Amygdala (tissue), 56 donors: ENCODE measurements around the gene MAN2A1.

ENCODE experiments used
- DNase-seq, 56 donors: peaks; one replicate each; lab custom pipeline; 2025; lab: John Stamatoyannopoulos, UW

MAN2A1 gene

DNA sequence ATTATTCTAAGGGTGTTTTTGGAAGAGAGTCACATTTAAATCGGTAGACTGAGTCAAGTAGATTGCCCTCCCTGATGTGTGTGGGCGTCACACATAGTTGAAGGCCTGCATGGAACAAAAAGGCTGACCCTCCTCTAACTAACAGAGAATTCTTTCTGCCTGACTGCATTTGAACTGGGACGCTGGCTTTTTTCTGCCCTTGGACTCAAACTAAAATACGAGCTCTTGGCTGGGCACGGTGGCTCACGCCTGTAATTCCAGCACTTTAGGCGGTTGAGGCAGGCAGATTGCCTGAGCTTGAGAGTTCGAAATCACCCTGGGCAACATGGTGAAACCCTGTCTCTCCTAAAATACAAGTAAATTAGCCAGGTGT lies 209.4 kb downstream of the MAN2A1 start:
- peak in 1 of 56 donors; percentile 9 for DNase-seq

DNA sequence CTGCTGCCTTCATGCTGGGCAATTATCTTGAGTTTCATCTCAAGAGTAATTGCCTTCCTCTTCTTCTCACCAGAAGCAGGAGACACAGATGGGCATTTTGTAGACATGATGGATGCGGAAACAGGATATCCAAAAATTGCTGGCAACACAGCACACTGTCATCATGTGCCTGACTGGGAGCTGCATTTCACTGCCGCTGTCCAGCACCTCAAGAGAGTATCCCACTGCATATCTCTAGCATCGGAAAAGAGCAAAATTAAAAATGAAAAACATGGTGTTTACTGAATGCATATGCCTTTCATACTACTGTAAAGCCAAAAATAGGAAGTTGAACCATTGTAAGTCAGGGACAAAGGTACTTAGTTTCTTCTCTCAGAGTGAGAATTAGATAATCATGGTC lies 210.7 kb downstream of the MAN2A1 start:
- no peak for DNase-seq

GRCh38 chr5:109900911-109901627 lies 211.3 kb downstream of the MAN2A1 start:
- no peak for DNase-seq

DNA sequence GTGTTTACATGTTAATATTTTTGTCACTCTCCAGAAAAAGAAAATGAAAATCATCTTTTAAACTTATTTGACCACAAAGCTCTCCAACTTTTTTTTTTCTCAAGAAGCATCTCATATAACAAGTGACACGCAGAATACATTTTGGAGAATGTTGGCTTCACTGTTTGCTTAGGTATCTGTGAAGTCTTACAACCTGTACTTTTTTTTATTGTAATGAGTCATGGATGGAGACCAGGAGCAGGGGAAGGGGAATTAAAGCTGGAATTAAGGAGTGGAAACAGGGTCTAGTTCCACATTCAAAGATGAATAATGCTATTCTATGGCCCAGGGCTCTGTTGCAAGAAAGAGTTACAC lies 211.9 kb downstream of the MAN2A1 start:
- no peak for DNase-seq

- no peak for DNase-seq
These were observed 213.3 kb downstream of the MAN2A1 start for GRCh38 chr5:109903061-109903460.

DNA sequence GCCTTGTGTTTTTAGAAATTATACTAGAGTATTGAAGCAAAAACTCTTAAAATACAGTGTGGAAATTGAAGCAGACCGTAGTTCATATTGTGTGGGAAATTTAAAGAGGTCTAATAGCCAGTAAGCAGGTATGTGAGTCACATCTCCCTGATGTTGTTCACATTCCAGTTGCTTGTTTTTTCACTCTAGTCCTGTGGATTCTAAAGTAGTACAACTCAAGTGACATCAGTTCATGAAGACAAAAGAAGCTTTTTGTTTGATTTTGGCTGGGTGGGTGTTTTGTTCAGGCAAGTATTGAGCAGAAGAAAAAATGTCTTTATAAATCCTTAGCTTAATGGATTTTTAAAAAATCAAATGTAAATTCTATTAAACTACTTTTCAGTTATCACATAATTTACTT lies 216.2 kb downstream of the MAN2A1 start:
- DNase-seq, result no peak

DNA sequence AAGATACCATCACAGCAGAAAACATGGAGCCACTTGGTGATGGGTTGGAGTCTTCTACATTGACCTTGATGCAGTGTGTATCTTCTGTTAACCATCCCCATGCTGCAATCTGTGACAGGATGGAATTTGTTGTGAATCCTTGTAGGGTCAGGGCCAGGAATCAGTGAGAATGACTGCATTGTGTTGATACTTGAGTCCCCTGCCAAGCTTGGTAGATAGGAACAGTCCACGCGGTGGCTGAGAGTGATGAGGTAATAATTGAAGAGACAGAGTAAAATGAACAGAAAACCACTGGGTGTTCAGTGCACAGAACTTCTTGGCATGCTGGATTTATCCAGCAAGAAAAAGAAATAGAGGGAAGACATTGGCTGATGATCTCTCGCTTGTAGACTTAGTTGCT lies 217.5 kb downstream of the MAN2A1 start:
- DNase-seq, result no peak

- DNase-seq, result no peak
These were observed 218.0 kb downstream of the MAN2A1 start for GRCh38 chr5:109907731-109908130.

GRCh38 chr5:109908366-109908765 lies 218.6 kb downstream of the MAN2A1 start:
- no peak for DNase-seq

- DNase-seq, result no peak
These were observed 221.1 kb downstream of the MAN2A1 start for GRCh38 chr5:109910874-109911273.

- no peak for DNase-seq
These were observed 222.0 kb downstream of the MAN2A1 start for GRCh38 chr5:109911731-109912130.

DNA sequence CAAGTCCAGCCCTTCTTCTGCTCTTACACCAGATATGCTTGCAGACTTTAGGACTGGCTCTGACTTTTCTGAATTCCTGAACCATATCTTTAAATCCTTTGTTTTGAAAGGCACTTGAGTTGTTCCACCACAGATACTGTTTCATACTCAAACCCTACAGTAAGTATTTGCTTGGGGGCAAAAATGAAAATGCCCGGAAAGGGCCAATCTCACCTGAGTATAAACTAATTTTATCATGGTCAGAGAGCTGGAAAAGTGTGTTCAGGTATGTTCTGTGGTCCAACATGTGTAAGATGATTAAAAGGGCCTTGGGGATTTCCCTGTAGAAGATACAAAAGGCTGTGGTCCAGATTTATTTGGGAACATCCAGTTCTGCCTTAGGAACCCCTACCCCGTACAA lies 225.2 kb downstream of the MAN2A1 start:
- no peak for DNase-seq

DNA sequence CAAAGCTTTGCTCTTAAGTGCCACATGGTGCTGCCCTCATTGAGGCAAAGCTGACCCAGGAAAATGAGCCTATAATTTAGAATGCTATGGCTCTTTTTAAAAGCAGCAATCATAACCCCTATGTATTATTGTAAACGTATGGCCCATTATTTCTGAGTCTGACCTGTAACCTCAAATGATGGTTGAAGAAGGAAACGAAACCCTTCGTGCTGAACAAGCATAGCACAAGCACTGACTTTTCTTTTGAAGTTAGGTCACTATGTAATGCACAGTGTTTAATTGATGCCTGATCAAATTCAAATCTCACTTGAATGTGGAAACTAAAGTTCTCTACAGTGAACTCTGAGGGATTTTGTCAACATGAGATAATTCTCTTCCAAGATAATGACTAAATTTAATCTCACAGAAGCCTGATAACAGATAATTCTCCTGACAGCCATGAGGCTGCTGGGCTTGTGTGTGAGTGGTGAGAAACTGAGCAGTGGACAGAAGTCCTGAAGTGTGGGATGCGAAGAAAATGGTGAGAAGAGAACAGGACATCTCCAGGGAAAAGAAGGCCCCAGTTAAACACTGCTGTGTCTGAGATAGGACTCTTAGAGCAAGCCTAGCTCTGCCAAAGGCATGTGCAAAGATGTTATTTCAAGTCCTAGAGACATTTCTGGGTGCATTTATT lies 226.9 kb downstream of the MAN2A1 start:
- no peak for DNase-seq
